Activated CD8-positive, alpha-beta memory T cell treated with anti-CD3 and anti-CD28 coated beads, Interleukin-2, amount 50 U/mL, for 1 hour (primary cell): ENCODE data around the gene CEP20.

Experiments
- DNase-seq: peaks from one replicate; pipeline ENCODE4 v3.0.0-alpha.2; 2020; ENCODE audit errors: extremely low read depth

The CEP20 gene

GRCh38 chr16:15832241-15832640, 56.2 kb downstream of the CEP20 start:
- no peak for DNase-seq

DNA sequence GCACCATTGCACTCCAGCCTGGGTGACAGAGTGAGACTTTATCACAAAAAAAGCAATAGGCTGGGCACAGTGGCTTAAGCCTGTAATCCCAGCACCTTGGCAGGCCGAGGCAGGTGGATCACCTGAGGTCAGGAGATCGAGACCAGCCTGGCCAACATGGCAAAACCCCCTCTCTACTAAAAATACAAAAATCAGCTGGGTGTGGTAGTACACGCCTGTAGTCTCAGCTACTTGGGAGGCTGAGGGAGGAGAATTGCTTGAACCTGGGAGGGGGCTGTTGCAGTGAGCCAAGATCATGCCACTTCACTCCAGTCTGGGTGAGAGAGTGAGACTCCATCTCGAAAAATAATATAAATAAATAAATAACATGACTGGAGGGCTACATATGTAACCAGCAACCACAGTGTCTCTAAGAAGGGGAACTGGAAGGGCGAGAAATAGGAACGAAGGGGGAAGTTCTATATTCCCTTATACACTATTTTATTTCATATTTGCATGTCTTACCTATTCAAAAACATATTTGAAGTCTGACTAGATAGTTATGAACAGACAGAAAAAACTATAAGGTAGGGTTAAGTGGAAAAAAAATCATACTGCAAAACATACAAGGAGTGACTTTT, 57.5 kb downstream of the CEP20 start:
- no peak for DNase-seq

DNA sequence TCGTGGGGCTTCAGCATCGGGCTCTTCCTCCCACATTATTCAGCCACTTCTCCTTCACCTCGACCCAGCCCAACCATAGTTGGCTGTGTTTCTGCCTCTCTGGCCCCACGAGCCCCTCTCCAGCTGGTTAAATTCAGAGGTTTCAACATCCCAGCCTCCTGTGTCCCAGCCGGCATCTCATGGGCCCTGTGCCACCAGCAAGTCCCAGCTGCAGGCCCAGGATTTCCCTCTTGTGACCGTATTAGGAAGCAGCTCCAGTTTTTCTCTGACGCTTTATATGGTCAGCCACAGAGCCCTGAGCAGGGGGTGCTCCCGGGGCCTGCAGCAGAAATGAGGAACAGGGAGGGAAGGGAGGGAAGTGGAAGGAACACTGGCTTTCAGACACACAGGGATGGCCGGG, 58.9 kb downstream of the CEP20 start:
- no peak for DNase-seq

DNA sequence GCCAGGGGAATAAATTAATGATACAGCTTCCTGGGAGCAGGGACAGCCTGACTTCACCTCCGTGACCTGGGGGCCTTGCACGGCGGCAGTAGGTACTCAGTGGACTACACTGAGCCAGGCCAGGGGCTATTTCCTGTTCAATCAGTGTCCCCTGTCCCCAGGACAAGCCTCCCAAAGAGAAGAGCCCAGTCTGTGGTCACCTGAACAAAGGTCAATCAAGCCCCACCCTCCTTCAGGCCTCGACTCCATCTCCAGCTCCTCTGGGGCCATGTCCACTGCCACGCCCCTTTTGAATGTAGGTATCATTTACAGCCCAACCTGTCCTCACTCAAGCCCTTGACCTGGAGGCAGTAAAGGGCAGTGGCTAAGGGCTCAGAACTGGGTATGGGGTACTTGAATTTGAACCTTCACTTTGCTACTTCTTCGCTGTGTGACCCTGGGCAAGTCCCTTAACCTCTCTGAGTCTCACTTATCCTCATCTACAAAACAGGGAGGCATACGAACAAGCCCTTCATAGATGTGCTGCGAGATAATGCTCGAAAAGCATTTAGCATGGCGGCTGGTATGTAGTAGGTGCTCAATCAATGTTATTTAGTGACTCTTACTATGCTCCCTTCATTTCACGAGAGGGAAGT, 60.6 kb downstream of the CEP20 start:
- no peak for DNase-seq

GRCh38 chr16:15827299-15827698, 61.1 kb downstream of the CEP20 start:
- DNase-seq = no peak

DNA sequence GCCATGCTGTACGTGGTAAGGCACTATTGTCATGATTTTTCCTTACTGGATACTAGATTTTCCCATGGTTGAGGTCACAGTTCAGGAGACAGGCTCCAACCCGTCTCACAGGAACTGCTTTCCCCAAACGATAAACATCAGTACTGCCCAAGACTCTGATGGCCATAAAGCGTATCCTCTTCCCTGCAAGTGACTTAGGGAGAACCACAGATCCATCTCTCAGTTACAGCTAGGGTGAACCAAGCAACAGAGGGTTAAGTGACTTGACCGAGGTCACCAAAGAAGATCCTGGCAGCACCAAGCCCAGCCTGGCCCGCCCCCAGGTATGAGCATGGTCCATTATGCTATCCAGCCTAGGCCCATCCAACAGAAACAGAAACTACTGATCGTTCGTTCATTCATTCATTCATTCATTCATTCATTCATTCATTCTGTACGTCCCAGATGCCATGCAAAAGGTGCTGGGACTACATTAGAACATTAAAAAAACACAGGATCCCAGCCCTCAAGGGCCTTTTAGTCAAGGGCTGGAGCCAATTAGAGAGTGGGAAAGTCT, 62.6 kb downstream of the CEP20 start:
- DNase-seq = no peak

DNA sequence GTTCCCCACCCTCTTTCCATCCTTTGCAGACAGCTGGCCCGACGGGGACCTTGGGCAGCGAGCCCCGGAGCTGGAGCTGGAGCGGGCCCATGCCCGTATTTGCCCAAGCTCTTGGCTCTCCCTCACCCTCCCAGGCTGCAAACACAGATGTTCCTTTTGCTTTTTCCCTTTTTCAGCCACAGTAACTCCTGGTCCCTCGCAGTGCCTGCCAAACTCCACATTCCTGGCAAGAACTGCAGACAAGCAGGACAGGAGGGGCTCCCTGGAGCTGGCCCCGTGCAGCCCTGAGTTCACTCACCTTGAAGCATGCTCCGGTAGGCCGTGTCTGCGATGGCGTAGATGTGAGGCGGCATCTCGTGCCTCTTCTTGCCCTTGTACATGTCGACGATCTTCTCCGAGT, 65.4 kb downstream of the CEP20 start:
- no peak for DNase-seq

- DNase-seq = no peak
Measured at GRCh38 chr16:15820837-15821236, 67.6 kb downstream of the CEP20 start.

GRCh38 chr16:15819046-15819445, 69.4 kb downstream of the CEP20 start:
- DNase-seq = no peak

DNA sequence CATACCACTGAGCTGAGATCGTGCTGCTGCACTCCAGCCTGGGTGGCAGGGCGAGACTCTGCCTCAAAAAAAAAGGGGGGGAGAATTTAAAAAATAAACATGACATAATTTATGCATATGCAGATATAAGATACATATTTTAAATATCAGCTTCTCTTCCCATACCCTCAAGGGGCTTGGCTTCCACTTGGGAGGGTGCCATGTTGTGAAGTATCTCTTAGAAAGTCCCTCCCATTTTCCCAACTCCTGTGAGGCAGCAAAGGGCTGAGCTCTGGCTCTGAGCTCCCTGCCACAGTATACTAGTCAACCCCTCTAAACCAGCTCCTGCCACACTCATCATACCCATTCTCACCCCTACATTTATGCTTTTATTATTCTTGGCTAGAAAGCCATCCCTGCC, 71.0 kb downstream of the CEP20 start:
- DNase-seq = no peak

DNA sequence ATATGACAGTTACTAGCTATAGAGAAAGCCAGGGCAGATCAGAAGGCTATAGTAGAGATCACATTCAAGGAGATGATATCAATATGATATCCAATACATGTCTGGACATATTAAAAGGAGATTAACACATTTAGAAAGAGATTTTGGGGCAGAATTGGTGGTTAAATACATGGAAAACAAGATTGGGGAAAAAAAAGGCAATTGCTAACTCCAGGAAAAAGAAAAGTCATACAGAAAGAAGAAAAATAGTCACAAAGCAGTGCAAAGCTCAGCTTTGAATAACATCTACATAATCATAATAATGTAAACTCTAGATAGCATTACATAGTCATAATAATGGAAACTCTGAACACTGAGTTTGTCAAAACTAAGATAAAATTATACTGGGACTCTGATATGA, 72.2 kb downstream of the CEP20 start:
- no peak for DNase-seq
